HepG2 (cell line): Measurements from ENCODE around the gene GRM8. TPM values are rescaled to one million over a fixed set of nuclear protein-coding genes. Genes with fewer than 3 reads are reported as not detected.

ENCODE experiments used
- ATAC-seq: fragments of 200-7000 bp; cut with Tn5 transposase; 3 replicates; pipeline ENCODE4 v1.9.1; 2020; ENCODE audit warnings: mild to moderate bottlenecking, moderate library complexity
- BruUV-seq: library from RNA; stranded (reverse); fragments of 400-500 nt; replicated peaks from 2 replicates; lab custom pipeline; 2021; lab: Mats Ljungman, UMichigan
- CTCF ChIA-PET: fragments of 300-600 bp; formaldehyde crosslinking; extraction: SDS; loops from one replicate; lab custom pipeline; 2021; ENCODE audit warnings: low total read pairs, inconsistent platforms, low intra/inter-chr PET ratio; lab: Yijun Ruan, JAX
- POLR2A ChIA-PET: fragments of 350-600 bp; sonication (Branson Sonifier 250); formaldehyde crosslinking; loops from one replicate; lab custom pipeline; 2020; ENCODE audit warnings: antibody characterized with exemption, inconsistent platforms; lab: Yijun Ruan, JAX
- DNase-seq: peaks from one replicate; pipeline ENCODE4 v3.0.0-alpha.2; 2015; ENCODE audit warnings: low spot score
- FAIRE-seq: peaks from 3 replicates; lab custom pipeline; 2011; peaks lifted over from hg19 to GRCh38; lab: Jason Lieb, UNC
- H2AFZ ChIP-seq: one replicate; pipeline ENCODE4 v1.6.1; 2011; ENCODE audit warnings: low read length, inconsistent platforms
- H3K27ac ChIP-seq: fragments of 300-600 bp; 3 replicates; pipeline ENCODE4 v1.8.0; 2011; ENCODE audit warnings: mixed run types, mild to moderate bottlenecking, mixed read lengths, low read length, inconsistent platforms; ENCODE audit not compliant: insufficient read depth; ENCODE audit errors: extremely low read length
- H3K27me3 ChIP-seq, 2 experiments: fragments of 200-600 bp in 1 of 2; 2 replicates in 1 of 2; 3 replicates in 1 of 2; pipeline versions ENCODE4 v1.6.0 to v1.8.0; 2011; ENCODE audit warnings: low read length in 2 of 2, mild to moderate bottlenecking in 2 of 2, moderate library complexity in 2 of 2, inconsistent platforms in 1 of 2; ENCODE audit not compliant: insufficient read depth in 2 of 2, control insufficient read depth in 1 of 2
- H3K36me3 ChIP-seq, 2 experiments: fragments of 200-600 bp in 1 of 2; replicated peaks in 1 of 2; 2 replicates in 1 of 2; 3 replicates in 1 of 2; pipeline versions ENCODE4 v1.5.1 to v1.8.0; 2011; ENCODE audit warnings: low read length in 2 of 2, inconsistent platforms in 1 of 2; ENCODE audit not compliant: insufficient read depth in 2 of 2, control insufficient read depth in 1 of 2
- H3K4me1 ChIP-seq: 2 replicates; pipeline ENCODE4 v1.5.1; 2012; ENCODE audit warnings: low read length, inconsistent platforms; ENCODE audit not compliant: insufficient read depth
- H3K4me2 ChIP-seq: 2 replicates; pipeline ENCODE4 v1.6.0; 2011; ENCODE audit warnings: low read depth, low read length, inconsistent platforms
- H3K4me3 ChIP-seq, 3 experiments: fragments of 200-600 bp in 1 of 3; sonication (generic), shearing (Covaris generic) in 1 of 3; replicated peaks in 1 of 3; 2 replicates each; pipeline ENCODE4 v1.5.1; 2011 to 2016; ENCODE audit warnings: low read length in 3 of 3, inconsistent platforms in 2 of 3, low read depth in 2 of 3, mild to moderate bottlenecking in 2 of 3, control low read depth in 1 of 3, mixed read lengths in 1 of 3; ENCODE audit not compliant: insufficient read depth in 1 of 3
- H3K79me2 ChIP-seq: one replicate; pipeline ENCODE4 v1.6.1; 2011; ENCODE audit warnings: low read length, inconsistent platforms; ENCODE audit not compliant: insufficient read depth
- H3K9ac ChIP-seq: 2 replicates; pipeline ENCODE4 v1.6.0; 2011; ENCODE audit warnings: mild to moderate bottlenecking, low read depth, low read length, inconsistent platforms; ENCODE audit not compliant: insufficient read depth
- H3K9me3 ChIP-seq: 2 replicates; pipeline ENCODE4 v1.5.1; 2012; ENCODE audit warnings: mild to moderate bottlenecking, low read length
- H4K20me1 ChIP-seq: 2 replicates; pipeline ENCODE4 v1.6.0; 2011; ENCODE audit warnings: inconsistent platforms, mild to moderate bottlenecking, low read length, moderate library complexity; ENCODE audit not compliant: insufficient read depth
- CEBPZ ChIP-seq: IDR thresholded peaks from 2 replicates; pipeline ENCODE4 v1.6.1; 2012; ENCODE audit warnings: low read length, improper control_type of control experiment
- ZBTB2 ChIP-seq: sonication (generic); formaldehyde crosslinking; IDR thresholded peaks from 2 replicates; pipeline ENCODE4 v1.8.0; 2022; ENCODE audit warnings: low read depth, missing genetic modification reagents
- ZNF576 ChIP-seq: sonication (generic); formaldehyde crosslinking; IDR thresholded peaks from 2 replicates; pipeline ENCODE4 v1.4.0; 2020; ENCODE audit warnings: mild to moderate bottlenecking, missing genetic modification reagents
- ZNF644 ChIP-seq: IDR thresholded peaks from 2 replicates; pipeline ENCODE4 v1.6.1; 2016; ENCODE audit warnings: low read depth
- WGBS: methylation state at CpG from one replicate; pipeline ENCODE4 v1.1.6; 2017; ENCODE audit warnings: low lambda C conversion rate; 5-methylcytosine and 5-hydroxymethylcytosine counted together
- in situ Hi-C: cut with HindIII; loops from 2 replicates; pipeline ENCODE4 v1.10.0; 2017; ENCODE audit warnings: low pct_unique_long_range_greater_than_20kb; ENCODE audit not compliant: extremely low pct_ligation_motif_present
- intact Hi-C: fragments of 100-400 bp; cut with micrococcal nuclease; formaldehyde crosslinking; loops from one replicate; pipeline ENCODE4 v1.10.0; 2022; ENCODE audit not compliant: unreplicated experiment
- polyA plus RNA-seq, 8 experiments: library from polyadenylated mRNA; depleted of rRNA in 3 of 8; stranded (reverse) in 7 of 8; unstranded in 1 of 8; fragments of >200 nt; fragmentation: Illumina TruSeq in 4 of 8; extraction: Trizol in 4 of 8; gene quantifications; 2 replicates each; pipeline versions ENCODE4 v1.2.1 to v1.2.3, GENCODE V29; 2011 to 2016; ENCODE audit warnings: low read depth in 4 of 8, missing spikeins in 1 of 8, mixed read lengths in 1 of 8; ENCODE audit not compliant: insufficient read depth in 1 of 8
- total RNA-seq, 5 experiments: library from RNA; depleted of rRNA; stranded (reverse); fragments of >200 nt; fragmentation: Illumina TruSeq; extraction: Trizol; gene quantifications; 2 replicates each; pipeline ENCODE4 v1.2.3, GENCODE V29; 2016; ENCODE audit warnings: low read depth in 1 of 5
- TF ChIP-seq, protein P1 (sequence below): sonication (generic); formaldehyde crosslinking; IDR thresholded peaks from 2 replicates; pipeline ENCODE4 v1.8.1; 2022; ENCODE audit warnings: low read depth, mild to moderate bottlenecking, missing genetic modification reagents
- TF ChIP-seq, protein P2 (sequence below): sonication (generic); formaldehyde crosslinking; conservative IDR thresholded peaks from 2 replicates; pipeline ENCODE4 v1.8.0; 2022; ENCODE audit warnings: low read depth, missing genetic modification reagents
- TF ChIP-seq, protein P3 (sequence below), 2 experiments: sonication (generic) in 1 of 2; formaldehyde crosslinking in 1 of 2; IDR thresholded peaks; 2 replicates each; pipeline versions ENCODE4 v1.4.0 to v1.6.1; 2016 to 2020; ENCODE audit warnings: borderline replicate concordance in 1 of 2, low read depth in 1 of 2, mild to moderate bottlenecking in 1 of 2, missing genetic modification reagents in 1 of 2

The GRM8 gene
- total and polyA plus RNA-seq, 2 of the 13 experiments (the other 11 are each of a cell fraction or from before 2014, with no cell fraction given), result not detected

DNA sequence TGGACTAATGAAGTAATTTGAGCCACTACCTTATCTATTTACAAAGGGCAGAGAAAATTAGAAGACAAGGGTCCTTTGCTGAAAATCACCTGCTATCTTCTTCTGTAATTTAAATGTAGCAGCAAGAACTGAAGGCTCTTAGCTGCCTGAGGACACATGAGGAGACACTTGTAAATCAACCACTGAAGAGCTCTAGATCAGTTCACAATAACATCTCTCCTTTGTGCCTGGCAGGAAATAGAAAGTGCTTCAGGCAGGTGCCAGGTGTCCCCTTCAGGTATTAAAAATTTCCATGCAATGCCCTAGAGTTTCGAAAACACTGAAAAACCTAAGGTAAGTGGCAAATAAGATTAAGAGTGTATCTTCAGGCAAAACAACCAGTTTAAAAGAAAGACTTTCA lies 474.6 kb downstream of the GRM8 start (continued):
- TF ChIP-seq, protein P1, sequence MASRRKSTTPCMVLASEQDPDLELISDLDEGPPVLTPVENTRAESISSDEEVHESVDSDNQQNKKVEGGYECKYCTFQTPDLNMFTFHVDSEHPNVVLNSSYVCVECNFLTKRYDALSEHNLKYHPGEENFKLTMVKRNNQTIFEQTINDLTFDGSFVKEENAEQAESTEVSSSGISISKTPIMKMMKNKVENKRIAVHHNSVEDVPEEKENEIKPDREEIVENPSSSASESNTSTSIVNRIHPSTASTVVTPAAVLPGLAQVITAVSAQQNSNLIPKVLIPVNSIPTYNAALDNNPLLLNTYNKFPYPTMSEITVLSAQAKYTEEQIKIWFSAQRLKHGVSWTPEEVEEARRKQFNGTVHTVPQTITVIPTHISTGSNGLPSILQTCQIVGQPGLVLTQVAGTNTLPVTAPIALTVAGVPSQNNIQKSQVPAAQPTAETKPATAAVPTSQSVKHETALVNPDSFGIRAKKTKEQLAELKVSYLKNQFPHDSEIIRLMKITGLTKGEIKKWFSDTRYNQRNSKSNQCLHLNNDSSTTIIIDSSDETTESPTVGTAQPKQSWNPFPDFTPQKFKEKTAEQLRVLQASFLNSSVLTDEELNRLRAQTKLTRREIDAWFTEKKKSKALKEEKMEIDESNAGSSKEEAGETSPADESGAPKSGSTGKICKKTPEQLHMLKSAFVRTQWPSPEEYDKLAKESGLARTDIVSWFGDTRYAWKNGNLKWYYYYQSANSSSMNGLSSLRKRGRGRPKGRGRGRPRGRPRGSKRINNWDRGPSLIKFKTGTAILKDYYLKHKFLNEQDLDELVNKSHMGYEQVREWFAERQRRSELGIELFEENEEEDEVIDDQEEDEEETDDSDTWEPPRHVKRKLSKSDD (CRISPR knock-in tag), result no peak
- no peak for TF ChIP-seq ZNF644
- TF ChIP-seq, protein P2, sequence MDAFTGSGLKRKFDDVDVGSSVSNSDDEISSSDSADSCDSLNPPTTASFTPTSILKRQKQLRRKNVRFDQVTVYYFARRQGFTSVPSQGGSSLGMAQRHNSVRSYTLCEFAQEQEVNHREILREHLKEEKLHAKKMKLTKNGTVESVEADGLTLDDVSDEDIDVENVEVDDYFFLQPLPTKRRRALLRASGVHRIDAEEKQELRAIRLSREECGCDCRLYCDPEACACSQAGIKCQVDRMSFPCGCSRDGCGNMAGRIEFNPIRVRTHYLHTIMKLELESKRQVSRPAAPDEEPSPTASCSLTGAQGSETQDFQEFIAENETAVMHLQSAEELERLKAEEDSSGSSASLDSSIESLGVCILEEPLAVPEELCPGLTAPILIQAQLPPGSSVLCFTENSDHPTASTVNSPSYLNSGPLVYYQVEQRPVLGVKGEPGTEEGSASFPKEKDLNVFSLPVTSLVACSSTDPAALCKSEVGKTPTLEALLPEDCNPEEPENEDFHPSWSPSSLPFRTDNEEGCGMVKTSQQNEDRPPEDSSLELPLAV (CRISPR knock-in tag), result no peak
- TF ChIP-seq ZBTB2 (CRISPR knock-in tag), result no peak

DNA sequence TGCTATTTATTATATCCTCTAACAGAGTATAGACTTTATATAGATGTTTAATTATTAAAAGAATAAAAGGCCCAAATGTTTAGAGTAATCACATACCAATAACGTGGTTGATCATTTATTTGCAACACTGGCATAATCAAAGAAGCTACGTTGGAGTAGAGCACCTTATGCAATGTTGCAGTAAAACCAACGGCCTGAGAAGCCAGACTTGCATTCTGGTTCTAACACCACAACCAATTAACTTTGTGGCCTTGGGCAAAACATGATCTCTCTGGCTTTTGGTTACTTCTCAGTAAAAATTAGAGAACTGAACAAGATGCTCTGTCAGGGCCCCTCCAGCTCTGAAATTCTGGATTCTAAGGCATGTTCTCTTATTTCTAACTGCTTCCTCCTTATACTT lies 476.2 kb downstream of the GRM8 start:
- Histone ChIP-seq H3K9ac (no peak overlapping the region), H2AFZ (no peak overlapping the region), H3K36me3 (no peaks in the 10 kb centered on the region), H3K27me3 (no peaks in the 10 kb centered on the region), H3K4me3 (no peak overlapping the region), H3K79me2 (no peaks in the 10 kb centered on the region), H3K4me1 (no peaks in the 10 kb centered on the region), H4K20me1 (no peaks in the 10 kb centered on the region), H3K9me3 (no peaks in the 10 kb centered on the region), H3K4me2 (no peak overlapping the region), H3K27ac (no peak overlapping the region)
- FAIRE-seq, result no peak
- POLR2A ChIA-PET, result no interaction called here
- no peak for ATAC-seq
- intact Hi-C loops, result no loop called here
- BruUV-seq, result no TSS peak
- CTCF ChIA-PET, result no interaction called here
- DNase-seq, result no peak
- in situ Hi-C loops, result no loop called here
- WGBS, result 13% methylated on average over 3 of the region's 3 CpGs
- TF ChIP-seq, protein P3, sequence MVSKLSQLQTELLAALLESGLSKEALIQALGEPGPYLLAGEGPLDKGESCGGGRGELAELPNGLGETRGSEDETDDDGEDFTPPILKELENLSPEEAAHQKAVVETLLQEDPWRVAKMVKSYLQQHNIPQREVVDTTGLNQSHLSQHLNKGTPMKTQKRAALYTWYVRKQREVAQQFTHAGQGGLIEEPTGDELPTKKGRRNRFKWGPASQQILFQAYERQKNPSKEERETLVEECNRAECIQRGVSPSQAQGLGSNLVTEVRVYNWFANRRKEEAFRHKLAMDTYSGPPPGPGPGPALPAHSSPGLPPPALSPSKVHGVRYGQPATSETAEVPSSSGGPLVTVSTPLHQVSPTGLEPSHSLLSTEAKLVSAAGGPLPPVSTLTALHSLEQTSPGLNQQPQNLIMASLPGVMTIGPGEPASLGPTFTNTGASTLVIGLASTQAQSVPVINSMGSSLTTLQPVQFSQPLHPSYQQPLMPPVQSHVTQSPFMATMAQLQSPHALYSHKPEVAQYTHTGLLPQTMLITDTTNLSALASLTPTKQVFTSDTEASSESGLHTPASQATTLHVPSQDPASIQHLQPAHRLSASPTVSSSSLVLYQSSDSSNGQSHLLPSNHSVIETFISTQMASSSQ (IDR thresholded peaks at IDR 0.05; ENCODE audit: low read depth), result no peak
- TF ChIP-seq, protein P3 (CRISPR knock-in tag; IDR thresholded peaks at IDR 0.05; ENCODE audit: borderline replicate concordance), result no peak
- TF ChIP-seq CEBPZ, result no peak
- TF ChIP-seq ZNF576 (CRISPR knock-in tag), result no peak
